ENCODE results near the gene MKLN1. TPM values are rescaled to one million over a fixed set of nuclear protein-coding genes. Genes with fewer than 3 reads are reported as not detected.

MKLN1 gene
- total RNA-seq, 1 experiment from 2014 or later = 34.3 TPM

GRCh38 chr7:131544021-131544420 is 216.3 kb downstream of the MKLN1 start:
- H4K8ac ChIP-seq (replicated peaks; ENCODE audit: insufficient read length, low read depth, low read length) = no peak overlapping the region
- H3K23me2 ChIP-seq (ENCODE audit: insufficient read length, low read depth, low read length, poor library complexity, severe bottlenecking) = peaks cover 2% of the 10 kb centered on the region
- no peak overlapping the region for H2AFZ ChIP-seq (ENCODE audit: low read length)
- TF ChIP-seq, protein P1, sequence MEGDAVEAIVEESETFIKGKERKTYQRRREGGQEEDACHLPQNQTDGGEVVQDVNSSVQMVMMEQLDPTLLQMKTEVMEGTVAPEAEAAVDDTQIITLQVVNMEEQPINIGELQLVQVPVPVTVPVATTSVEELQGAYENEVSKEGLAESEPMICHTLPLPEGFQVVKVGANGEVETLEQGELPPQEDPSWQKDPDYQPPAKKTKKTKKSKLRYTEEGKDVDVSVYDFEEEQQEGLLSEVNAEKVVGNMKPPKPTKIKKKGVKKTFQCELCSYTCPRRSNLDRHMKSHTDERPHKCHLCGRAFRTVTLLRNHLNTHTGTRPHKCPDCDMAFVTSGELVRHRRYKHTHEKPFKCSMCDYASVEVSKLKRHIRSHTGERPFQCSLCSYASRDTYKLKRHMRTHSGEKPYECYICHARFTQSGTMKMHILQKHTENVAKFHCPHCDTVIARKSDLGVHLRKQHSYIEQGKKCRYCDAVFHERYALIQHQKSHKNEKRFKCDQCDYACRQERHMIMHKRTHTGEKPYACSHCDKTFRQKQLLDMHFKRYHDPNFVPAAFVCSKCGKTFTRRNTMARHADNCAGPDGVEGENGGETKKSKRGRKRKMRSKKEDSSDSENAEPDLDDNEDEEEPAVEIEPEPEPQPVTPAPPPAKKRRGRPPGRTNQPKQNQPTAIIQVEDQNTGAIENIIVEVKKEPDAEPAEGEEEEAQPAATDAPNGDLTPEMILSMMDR (conservative IDR thresholded peaks at IDR 0.05) = no peak
- H3K27ac Mint-ChIP-seq = peak overlapping the region in 1 of 3 experiments; percentile 31; a peak in 1 of 7 replicates
- peaks cover 55 to 81% (median 75%) of the 10 kb centered on the region in 3 experiments for H3K36me3 Mint-ChIP-seq (ENCODE audit: insufficient read depth in 1 of 3, low read depth in 3 of 3)
- H3K4me1 Mint-ChIP-seq = peaks cover 85 to 92% of the 10 kb centered on the region in 2 experiments
- H3K23ac ChIP-seq (ENCODE audit: insufficient read length, low read depth, low read length) = no peak overlapping the region
- H3K79me1 ChIP-seq (ENCODE audit: insufficient read depth, low read depth, low read length, poor library complexity, severe bottlenecking) = no peaks in the 10 kb centered on the region
- H2BK15ac ChIP-seq (ENCODE audit: low read depth, low read length) = no peak overlapping the region
- peaks cover 25% of the 10 kb centered on the region; the same call in 1 of the 2 replicates for H3K4me1 ChIP-seq (ENCODE audit: insufficient read depth, low read length)
- H3K4me3 Mint-ChIP-seq = no peak overlapping the region
- H4K20me1 ChIP-seq (ENCODE audit: control insufficient read depth, insufficient read depth, insufficient read length) = peaks cover 4% of the 10 kb centered on the region
- peaks cover 92% of the 10 kb centered on the region for H3K79me2 ChIP-seq (ENCODE audit: insufficient read depth, low read length)
- H2BK12ac ChIP-seq (ENCODE audit: insufficient read length, low read depth, low read length) = no peak overlapping the region
- H2BK5ac ChIP-seq (ENCODE audit: insufficient read length, low read length) = no peak overlapping the region
- no peaks in the 10 kb centered on the region for H3K27me3 ChIP-seq (ENCODE audit: insufficient read depth, low read length)
- WGBS (ENCODE audit: extremely low coverage, insufficient read length, low lambda C conversion rate) = no CpG with 5 or more reads among the region's 3 CpGs
- H2AK5ac ChIP-seq (ENCODE audit: insufficient read length, low read length) = no peak overlapping the region
- H3K56ac ChIP-seq (ENCODE audit: insufficient read length, low read depth, low read length) = no peak overlapping the region
- no peak overlapping the region for H3K4me2 ChIP-seq (ENCODE audit: insufficient read depth, insufficient read length, low read length)
- no peak overlapping the region for H3K9ac ChIP-seq (ENCODE audit: extremely low read depth, insufficient read length, low read length)
- no peak overlapping the region for H3K4ac ChIP-seq (ENCODE audit: low read depth, low read length)
- H3K18ac ChIP-seq (ENCODE audit: insufficient read length, low read depth, low read length) = no peak overlapping the region
- no peak overlapping the region for H4K91ac ChIP-seq (ENCODE audit: insufficient read length, low read depth, low read length)
- no peak for DNase-seq
- no peak overlapping the region for H2BK120ac ChIP-seq (ENCODE audit: low read depth, low read length, poor library complexity, severe bottlenecking)
- H2BK20ac ChIP-seq (ENCODE audit: low read depth, low read length, poor library complexity, severe bottlenecking) = no peak overlapping the region
- H4K5ac ChIP-seq (ENCODE audit: insufficient read length, low read depth, low read length) = no peak overlapping the region
- H3K14ac ChIP-seq (ENCODE audit: insufficient read depth, low read length) = no peak overlapping the region; the same call in 1 of the 2 replicates
- H3K9me3 ChIP-seq (ENCODE audit: control insufficient read depth, low read depth, low read length) = no peaks in the 10 kb centered on the region
- no peaks in the 10 kb centered on the region for H3K27me3 Mint-ChIP-seq (ENCODE audit: low read depth)
- no peak overlapping the region for H3T11ph ChIP-seq (ENCODE audit: low read length)
- no peaks in the 10 kb centered on the region for H3K9me3 Mint-ChIP-seq
- no peak overlapping the region for H3K27ac ChIP-seq (ENCODE audit: insufficient read length, low read depth, low read length)
